ENCODE results near the gene KLHDC2.
"Not testable (repeated sequence)": the region's sequence is repeated elsewhere in the genome, so short reads cannot be mapped to it uniquely, and the experiment has no call there.

The KLHDC2 gene

GRCh38 chr14:49778421-49778820 is 10.5 kb downstream of the KLHDC2 start:
- in situ Hi-C loops (cut with MboI; ENCODE audit: low sequenced_read_pairs), result no loop called here

- in situ Hi-C loops (cut with MboI; ENCODE audit: low sequenced_read_pairs), result not testable (repeated sequence)
Observed at GRCh38 chr14:49781040-49781439, 13.1 kb downstream of the KLHDC2 start.

- in situ Hi-C loops (cut with MboI; ENCODE audit: low sequenced_read_pairs), result no loop called here
Observed at GRCh38 chr14:49783394-49784014, 15.6 kb downstream of the KLHDC2 start.

- in situ Hi-C loops (cut with MboI; ENCODE audit: low sequenced_read_pairs), result no loop called here
Observed at GRCh38 chr14:49786315-49786714, 18.4 kb downstream of the KLHDC2 start.

GRCh38 chr14:49792618-49793017 is 24.7 kb downstream of the KLHDC2 start:
- in situ Hi-C loops (cut with MboI; ENCODE audit: low sequenced_read_pairs), result no loop called here

GRCh38 chr14:49796025-49796424 is 28.1 kb downstream of the KLHDC2 start:
- in situ Hi-C loops (cut with MboI; ENCODE audit: low sequenced_read_pairs), result no loop called here

GRCh38 chr14:49808780-49809179 is 40.8 kb downstream of the KLHDC2 start:
- in situ Hi-C loops (cut with MboI; ENCODE audit: low sequenced_read_pairs), result no loop called here

- in situ Hi-C loops (cut with MboI; ENCODE audit: low sequenced_read_pairs), result not testable (repeated sequence)
Observed at GRCh38 chr14:49816118-49816517, 48.2 kb downstream of the KLHDC2 start.

GRCh38 chr14:49816844-49817243 is 48.9 kb downstream of the KLHDC2 start:
- in situ Hi-C loops (cut with MboI; ENCODE audit: low sequenced_read_pairs), result no loop called here

- in situ Hi-C loops (cut with MboI; ENCODE audit: low sequenced_read_pairs), result no loop called here
Observed at GRCh38 chr14:49820176-49820575, 52.2 kb downstream of the KLHDC2 start.

- in situ Hi-C loops (cut with MboI; ENCODE audit: low sequenced_read_pairs), result no loop called here
Observed at GRCh38 chr14:49828640-49829039, 60.7 kb downstream of the KLHDC2 start.
